Liver (tissue), 3 donors: ENCODE data around the gene EYA4.

Experiments
- FOXA1 ChIP-seq: IDR thresholded peaks from 2 replicates; pipeline ENCODE4 v1.6.1; 2016; ENCODE audit warnings: antibody characterized with exemption
- GABPA ChIP-seq, 2 donors: IDR thresholded peaks in 1 of 2; conservative IDR thresholded peaks in 1 of 2; 2 replicates each; pipeline ENCODE4 v1.6.1; 2016; ENCODE audit warnings: antibody characterized with exemption in 2 of 2, mild to moderate bottlenecking in 1 of 2, moderate library complexity in 1 of 2
- HNF4A ChIP-seq, 2 donors: conservative IDR thresholded peaks; 2 replicates each; pipeline ENCODE4 v1.6.1; 2016; ENCODE audit warnings: antibody characterized with exemption in 2 of 2, mild to moderate bottlenecking in 2 of 2
- HNF4G ChIP-seq: IDR thresholded peaks from 2 replicates; pipeline ENCODE4 v1.6.1; 2016; ENCODE audit warnings: antibody characterized with exemption
- JUND ChIP-seq, 2 donors: IDR thresholded peaks; 2 replicates each; pipeline ENCODE4 v1.6.1; 2016; ENCODE audit warnings: antibody characterized with exemption in 2 of 2
- RAD21 ChIP-seq, 2 donors: IDR thresholded peaks; 2 replicates each; pipeline ENCODE4 v1.6.1; 2016; ENCODE audit warnings: antibody characterized with exemption in 2 of 2, mild to moderate bottlenecking in 2 of 2
- SP1 ChIP-seq: IDR thresholded peaks from 2 replicates; pipeline ENCODE4 v1.6.1; 2018; ENCODE audit warnings: antibody characterized with exemption, mild to moderate bottlenecking
- TAF1 ChIP-seq: conservative IDR thresholded peaks from 2 replicates; pipeline ENCODE4 v1.6.1; 2016; ENCODE audit warnings: antibody characterized with exemption, mild to moderate bottlenecking
- YY1 ChIP-seq: IDR thresholded peaks from 2 replicates; pipeline ENCODE4 v1.6.1; 2016; ENCODE audit warnings: antibody characterized with exemption, mild to moderate bottlenecking
- TF ChIP-seq, protein P1 (sequence below): fragments of 150-350 bp; IDR thresholded peaks from 2 replicates; pipeline ENCODE4 v1.5.1; 2017; ENCODE audit warnings: improper control_type of control experiment, low read depth, low read length; ENCODE audit not compliant: missing input control
- TF ChIP-seq, protein P2 (sequence below): IDR thresholded peaks from 2 replicates; pipeline ENCODE4 v1.6.1; 2016; ENCODE audit warnings: antibody characterized with exemption, mild to moderate bottlenecking
- TF ChIP-seq, protein P3 (sequence below): IDR thresholded peaks from 2 replicates; pipeline ENCODE4 v1.6.1; 2016; ENCODE audit warnings: antibody characterized with exemption
- TF ChIP-seq, protein P4 (sequence below): IDR thresholded peaks from 2 replicates; pipeline ENCODE4 v1.6.1; 2016; ENCODE audit warnings: antibody characterized with exemption
- TF ChIP-seq, protein P5 (sequence below): IDR thresholded peaks from 2 replicates; pipeline ENCODE4 v1.6.1; 2016; ENCODE audit warnings: antibody characterized with exemption
- donor health status: healthy.
- donor health status: healthy.

DNA sequence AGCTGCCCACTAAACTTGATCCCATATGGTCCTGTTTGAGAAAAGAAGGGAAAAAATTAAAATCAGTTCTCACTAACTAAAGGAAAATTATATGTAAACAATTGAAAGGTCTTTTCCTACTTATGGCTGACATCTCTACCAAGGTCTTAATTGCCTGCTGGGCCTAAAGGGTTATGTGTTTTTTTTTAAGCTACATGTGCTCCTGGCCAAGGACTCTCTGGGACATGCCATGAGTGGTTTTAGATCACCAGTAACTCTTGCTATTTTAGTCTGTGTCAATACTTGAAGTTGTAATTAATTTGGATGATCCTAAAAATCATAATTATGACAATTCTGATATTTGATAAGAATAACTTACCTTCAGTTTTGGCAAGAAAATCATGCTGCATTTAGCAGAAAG is 35.9 kb upstream of the EYA4 start:
- TF ChIP-seq, protein P1, sequence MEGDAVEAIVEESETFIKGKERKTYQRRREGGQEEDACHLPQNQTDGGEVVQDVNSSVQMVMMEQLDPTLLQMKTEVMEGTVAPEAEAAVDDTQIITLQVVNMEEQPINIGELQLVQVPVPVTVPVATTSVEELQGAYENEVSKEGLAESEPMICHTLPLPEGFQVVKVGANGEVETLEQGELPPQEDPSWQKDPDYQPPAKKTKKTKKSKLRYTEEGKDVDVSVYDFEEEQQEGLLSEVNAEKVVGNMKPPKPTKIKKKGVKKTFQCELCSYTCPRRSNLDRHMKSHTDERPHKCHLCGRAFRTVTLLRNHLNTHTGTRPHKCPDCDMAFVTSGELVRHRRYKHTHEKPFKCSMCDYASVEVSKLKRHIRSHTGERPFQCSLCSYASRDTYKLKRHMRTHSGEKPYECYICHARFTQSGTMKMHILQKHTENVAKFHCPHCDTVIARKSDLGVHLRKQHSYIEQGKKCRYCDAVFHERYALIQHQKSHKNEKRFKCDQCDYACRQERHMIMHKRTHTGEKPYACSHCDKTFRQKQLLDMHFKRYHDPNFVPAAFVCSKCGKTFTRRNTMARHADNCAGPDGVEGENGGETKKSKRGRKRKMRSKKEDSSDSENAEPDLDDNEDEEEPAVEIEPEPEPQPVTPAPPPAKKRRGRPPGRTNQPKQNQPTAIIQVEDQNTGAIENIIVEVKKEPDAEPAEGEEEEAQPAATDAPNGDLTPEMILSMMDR, result no peak
- TF ChIP-seq JUND (IDR thresholded peaks at IDR 0.05) (no peak), YY1 (no peak), TAF1 (no peak), FOXA1 (no peak), RAD21 (IDR thresholded peaks at IDR 0.05) (no peak), GABPA (IDR thresholded peaks at IDR 0.05 in 1 of 2, conservative IDR thresholded peaks at IDR 0.05 in 1 of 2) (no peak), HNF4A (conservative IDR thresholded peaks at IDR 0.05) (no peak), SP1 (no peak), HNF4G (no peak)
- TF ChIP-seq, protein P2, sequence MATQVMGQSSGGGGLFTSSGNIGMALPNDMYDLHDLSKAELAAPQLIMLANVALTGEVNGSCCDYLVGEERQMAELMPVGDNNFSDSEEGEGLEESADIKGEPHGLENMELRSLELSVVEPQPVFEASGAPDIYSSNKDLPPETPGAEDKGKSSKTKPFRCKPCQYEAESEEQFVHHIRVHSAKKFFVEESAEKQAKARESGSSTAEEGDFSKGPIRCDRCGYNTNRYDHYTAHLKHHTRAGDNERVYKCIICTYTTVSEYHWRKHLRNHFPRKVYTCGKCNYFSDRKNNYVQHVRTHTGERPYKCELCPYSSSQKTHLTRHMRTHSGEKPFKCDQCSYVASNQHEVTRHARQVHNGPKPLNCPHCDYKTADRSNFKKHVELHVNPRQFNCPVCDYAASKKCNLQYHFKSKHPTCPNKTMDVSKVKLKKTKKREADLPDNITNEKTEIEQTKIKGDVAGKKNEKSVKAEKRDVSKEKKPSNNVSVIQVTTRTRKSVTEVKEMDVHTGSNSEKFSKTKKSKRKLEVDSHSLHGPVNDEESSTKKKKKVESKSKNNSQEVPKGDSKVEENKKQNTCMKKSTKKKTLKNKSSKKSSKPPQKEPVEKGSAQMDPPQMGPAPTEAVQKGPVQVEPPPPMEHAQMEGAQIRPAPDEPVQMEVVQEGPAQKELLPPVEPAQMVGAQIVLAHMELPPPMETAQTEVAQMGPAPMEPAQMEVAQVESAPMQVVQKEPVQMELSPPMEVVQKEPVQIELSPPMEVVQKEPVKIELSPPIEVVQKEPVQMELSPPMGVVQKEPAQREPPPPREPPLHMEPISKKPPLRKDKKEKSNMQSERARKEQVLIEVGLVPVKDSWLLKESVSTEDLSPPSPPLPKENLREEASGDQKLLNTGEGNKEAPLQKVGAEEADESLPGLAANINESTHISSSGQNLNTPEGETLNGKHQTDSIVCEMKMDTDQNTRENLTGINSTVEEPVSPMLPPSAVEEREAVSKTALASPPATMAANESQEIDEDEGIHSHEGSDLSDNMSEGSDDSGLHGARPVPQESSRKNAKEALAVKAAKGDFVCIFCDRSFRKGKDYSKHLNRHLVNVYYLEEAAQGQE, result no peak
- TF ChIP-seq, protein P3, sequence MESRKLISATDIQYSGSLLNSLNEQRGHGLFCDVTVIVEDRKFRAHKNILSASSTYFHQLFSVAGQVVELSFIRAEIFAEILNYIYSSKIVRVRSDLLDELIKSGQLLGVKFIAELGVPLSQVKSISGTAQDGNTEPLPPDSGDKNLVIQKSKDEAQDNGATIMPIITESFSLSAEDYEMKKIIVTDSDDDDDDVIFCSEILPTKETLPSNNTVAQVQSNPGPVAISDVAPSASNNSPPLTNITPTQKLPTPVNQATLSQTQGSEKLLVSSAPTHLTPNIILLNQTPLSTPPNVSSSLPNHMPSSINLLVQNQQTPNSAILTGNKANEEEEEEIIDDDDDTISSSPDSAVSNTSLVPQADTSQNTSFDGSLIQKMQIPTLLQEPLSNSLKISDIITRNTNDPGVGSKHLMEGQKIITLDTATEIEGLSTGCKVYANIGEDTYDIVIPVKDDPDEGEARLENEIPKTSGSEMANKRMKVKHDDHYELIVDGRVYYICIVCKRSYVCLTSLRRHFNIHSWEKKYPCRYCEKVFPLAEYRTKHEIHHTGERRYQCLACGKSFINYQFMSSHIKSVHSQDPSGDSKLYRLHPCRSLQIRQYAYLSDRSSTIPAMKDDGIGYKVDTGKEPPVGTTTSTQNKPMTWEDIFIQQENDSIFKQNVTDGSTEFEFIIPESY, result no peak
- TF ChIP-seq, protein P4, sequence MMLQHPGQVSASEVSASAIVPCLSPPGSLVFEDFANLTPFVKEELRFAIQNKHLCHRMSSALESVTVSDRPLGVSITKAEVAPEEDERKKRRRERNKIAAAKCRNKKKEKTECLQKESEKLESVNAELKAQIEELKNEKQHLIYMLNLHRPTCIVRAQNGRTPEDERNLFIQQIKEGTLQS, result no peak
- TF ChIP-seq, protein P5, sequence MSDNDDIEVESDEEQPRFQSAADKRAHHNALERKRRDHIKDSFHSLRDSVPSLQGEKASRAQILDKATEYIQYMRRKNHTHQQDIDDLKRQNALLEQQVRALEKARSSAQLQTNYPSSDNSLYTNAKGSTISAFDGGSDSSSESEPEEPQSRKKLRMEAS, result no peak
